ENCODE measurements around the gene CNN2. TPM values are rescaled to one million over a fixed set of nuclear protein-coding genes. Genes with fewer than 3 reads are reported as not detected.

CNN2 gene
- total and polyA plus RNA-seq, 2 of the 4 experiments (the other 2 are of a cell fraction): 272 to 395 TPM

DNA sequence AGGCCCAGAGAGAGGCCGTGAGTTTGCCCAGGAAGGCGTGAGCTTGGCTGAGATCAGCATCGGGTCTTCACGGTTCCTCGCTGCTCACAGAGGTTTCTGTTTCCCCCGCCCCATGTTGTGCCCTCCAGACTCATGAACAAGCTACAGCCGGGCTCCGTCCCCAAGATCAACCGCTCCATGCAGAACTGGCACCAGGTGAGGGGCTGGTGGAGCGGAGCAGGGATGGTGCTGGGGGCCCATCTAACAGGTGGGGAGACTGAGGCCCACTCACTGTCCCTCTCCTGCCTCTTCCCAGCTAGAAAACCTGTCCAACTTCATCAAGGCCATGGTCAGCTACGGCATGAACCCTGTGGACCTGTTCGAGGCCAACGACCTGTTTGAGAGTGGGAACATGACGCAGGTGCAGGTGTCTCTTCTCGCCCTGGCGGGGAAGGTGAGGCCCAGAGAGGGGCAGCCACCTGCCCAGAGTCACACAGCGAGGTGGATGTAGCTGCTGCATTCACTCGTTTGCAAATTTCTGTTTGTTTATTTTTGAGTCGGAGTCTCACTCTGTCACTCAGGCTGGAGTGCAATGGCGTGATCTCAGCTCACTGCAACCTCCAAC, 6.0 kb downstream of the CNN2 start:
- no peak overlapping the region for H2AFZ ChIP-seq (replicated peaks; ENCODE audit: low read length, poor library complexity)
- no peaks in the 10 kb centered on the region for H3K9me3 ChIP-seq (ENCODE audit: control insufficient read depth, insufficient read depth, low read length)
- H4K20me1 ChIP-seq (ENCODE audit: insufficient read depth, low read length): peaks cover 85% of the 10 kb centered on the region
- H4K5ac ChIP-seq (ENCODE audit: low read depth, low read length): no peak overlapping the region
- H3K36me3 ChIP-seq (ENCODE audit: control insufficient read depth, insufficient read depth, low read length): peaks cover 52% of the 10 kb centered on the region
- no peaks in the 10 kb centered on the region for H3K27me3 ChIP-seq (ENCODE audit: control insufficient read depth, insufficient read depth, low read length)
- no peak overlapping the region for H3K4me2 ChIP-seq (ENCODE audit: low read depth, low read length)
- no peak overlapping the region for H2AK5ac ChIP-seq (ENCODE audit: low read depth, low read length)
- DNase-seq: no peak
- CTCF ChIA-PET: interaction anchor here (1.0 kb wide), 1 partner anchor 130 kb away, joined by 5 read pairs; no protein-coding TSS in a partner anchor
- intact Hi-C loops (cut with micrococcal nuclease): no loop called here
- H3K56ac ChIP-seq (ENCODE audit: extremely low read depth, insufficient read depth, low read length): no peak overlapping the region
- no peak overlapping the region for H3K18ac ChIP-seq (ENCODE audit: low read depth, low read length)
- peaks cover 11 to 43% of the 10 kb centered on the region in 2 experiments; a peak in 3 of 4 replicates for H3K79me1 ChIP-seq (ENCODE audit: low read depth in 1 of 2, low read length in 2 of 2)
- TF ChIP-seq CEBPB (IDR thresholded peaks at IDR 0.05; ENCODE audit: low read depth, low read length) (no peak), ELK1 (IDR thresholded peaks at IDR 0.05; ENCODE audit: borderline replicate concordance, low read depth, low read length) (no peak), MAZ (IDR thresholded peaks at IDR 0.05; ENCODE audit: borderline replicate concordance, low read depth, low read length) (no peak), POLR2A (IDR thresholded peaks at IDR 0.05; ENCODE audit: low read depth, low read length) (no peak)
- H2BK5ac ChIP-seq (ENCODE audit: low read depth, low read length, poor library complexity, severe bottlenecking): no peak overlapping the region
- no peak overlapping the region for H2AK9ac ChIP-seq (replicated peaks; ENCODE audit: low read depth, low read length, poor library complexity)
- H3K4ac ChIP-seq (ENCODE audit: low read depth, low read length): no peak overlapping the region
- no peak overlapping the region for H3K27ac ChIP-seq (ENCODE audit: insufficient read depth, low read length)
- BruUV-seq (replicated peaks): no TSS peak
- in situ Hi-C loops (cut with MboI; ENCODE audit: low sequenced_read_pairs): no loop called here
- no peak for ATAC-seq (ENCODE audit: low read depth)
- H2BK120ac ChIP-seq (ENCODE audit: low read depth, low read length): no peak overlapping the region
- peaks cover 13% of the 10 kb centered on the region; the same call in 1 of the 2 replicates for H3K4me1 ChIP-seq (ENCODE audit: control insufficient read depth, insufficient read depth, low read length)
- no peak overlapping the region for H3K23ac ChIP-seq (ENCODE audit: low read depth, low read length)
- H3K9ac ChIP-seq (ENCODE audit: low read depth, low read length): no peak overlapping the region
- H3K9me1 ChIP-seq (ENCODE audit: insufficient read depth, low read length): peaks cover 8% of the 10 kb centered on the region; the same call in 1 of the 2 replicates
- POLR2A ChIA-PET (ENCODE audit: unreplicated experiment): no interaction called here
- dilution Hi-C loops (cut with HindIII; ENCODE audit: low sequenced_read_pairs, unreplicated experiment): no loop called here
- H4K91ac ChIP-seq (ENCODE audit: insufficient read depth, low read depth, low read length): no peak overlapping the region
- H2BK20ac ChIP-seq (ENCODE audit: low read depth, low read length): no peak overlapping the region
- WGBS, 2 experiments (ENCODE audit: extremely low coverage in 2 of 2, insufficient read length in 1 of 2): 80% methylated on average over 3 of the region's 20 CpGs; no CpG with 5 or more reads in 1 of the 2 experiments
- no peak overlapping the region for H3K4me3 ChIP-seq (ENCODE audit: insufficient read depth, low read depth, low read length)
- H3K14ac ChIP-seq (replicated peaks; ENCODE audit: low read depth, low read length): no peak overlapping the region
- no peak overlapping the region for H4K8ac ChIP-seq (ENCODE audit: low read depth in 2 of 2, low read length in 2 of 2)
- no peak overlapping the region for H2BK15ac ChIP-seq (ENCODE audit: low read depth, low read length)
